Common myeloid progenitor, CD34-positive (primary cell): ENCODE results near the gene BRCA2.

Source experiments
- CTCF ChIA-PET: fragments of 350-600 bp; sonication (Branson Sonifier 250); formaldehyde crosslinking; loops from one replicate; lab custom pipeline; 2021; ENCODE audit warnings: antibody characterized with exemption; lab: Charles Lee
- POLR2A ChIA-PET: fragments of 350-600 bp; sonication (Branson Sonifier 250); formaldehyde crosslinking; loops from one replicate; lab custom pipeline; 2021; ENCODE audit warnings: antibody characterized with exemption; lab: Charles Lee
- DNase-seq, 3 donors: peaks; one replicate each; pipeline versions ENCODE4 v3.0.0 to v3.0.0-alpha.2; 2013
- H3K27ac ChIP-seq, 2 experiments: 1 replicate in 1 of 2; 2 replicates in 1 of 2; pipeline ENCODE4 v1.7.0; 2013; ENCODE audit warnings: inconsistent platforms in 2 of 2, low read length in 2 of 2, mild to moderate bottlenecking in 2 of 2, low read depth in 1 of 2, moderate library complexity in 1 of 2; ENCODE audit not compliant: severe bottlenecking in 2 of 2, insufficient read depth in 1 of 2, poor library complexity in 1 of 2
- H3K27me3 ChIP-seq, 5 experiments: replicated peaks in 2 of 5; 1 replicate in 3 of 5; 2 replicates in 2 of 5; pipeline versions ENCODE4 v1.6.1 to v1.7.0; 2013; ENCODE audit warnings: low read length in 4 of 5, mild to moderate bottlenecking in 2 of 5, moderate library complexity in 2 of 5, inconsistent platforms in 1 of 5; ENCODE audit not compliant: insufficient read depth in 5 of 5, control insufficient read depth in 4 of 5
- H3K36me3 ChIP-seq, 4 experiments: 1 replicate in 2 of 4; 2 replicates in 2 of 4; pipeline versions ENCODE4 v1.6.1 to v1.7.0; 2013; ENCODE audit warnings: low read length in 3 of 4, control low read depth in 1 of 4, mild to moderate bottlenecking in 1 of 4; ENCODE audit not compliant: control insufficient read depth in 4 of 4, insufficient read depth in 4 of 4
- H3K4me1 ChIP-seq, 4 experiments: 1 replicate in 3 of 4; 2 replicates in 1 of 4; pipeline versions ENCODE4 v1.6.1 to v1.7.1; 2013; ENCODE audit warnings: low read length in 3 of 4, mild to moderate bottlenecking in 3 of 4, control low read depth in 1 of 4, inconsistent platforms in 1 of 4, moderate library complexity in 1 of 4; ENCODE audit not compliant: control insufficient read depth in 4 of 4, insufficient read depth in 4 of 4; ENCODE audit errors: control extremely low read depth in 1 of 4
- H3K4me3 ChIP-seq, 7 experiments: 1 replicate in 4 of 7; 2 replicates in 3 of 7; pipeline versions ENCODE4 v1.5.1 to v1.7.0; 2013; ENCODE audit warnings: mild to moderate bottlenecking in 7 of 7, low read length in 6 of 7, moderate library complexity in 6 of 7, inconsistent platforms in 2 of 7, low read depth in 2 of 7, control low read depth in 1 of 7; ENCODE audit not compliant: insufficient read depth in 4 of 7, control insufficient read depth in 1 of 7; ENCODE audit errors: extremely low read depth in 1 of 7
- H3K9me3 ChIP-seq, 5 experiments: 1 replicate in 4 of 5; 2 replicates in 1 of 5; pipeline versions ENCODE4 v1.6.1 to v1.7.1; 2013; ENCODE audit warnings: low read length in 4 of 5, mild to moderate bottlenecking in 2 of 5, inconsistent platforms in 1 of 5, low read depth in 1 of 5, moderate library complexity in 1 of 5; ENCODE audit not compliant: control insufficient read depth in 4 of 5, insufficient read depth in 2 of 5; ENCODE audit errors: control extremely low read depth in 1 of 5
- WGBS: methylation state at CpG from one replicate; pipeline ENCODE4 v1.1.5; 2013; ENCODE audit not compliant: insufficient coverage; 5-methylcytosine and 5-hydroxymethylcytosine counted together

Gene BRCA2

DNA sequence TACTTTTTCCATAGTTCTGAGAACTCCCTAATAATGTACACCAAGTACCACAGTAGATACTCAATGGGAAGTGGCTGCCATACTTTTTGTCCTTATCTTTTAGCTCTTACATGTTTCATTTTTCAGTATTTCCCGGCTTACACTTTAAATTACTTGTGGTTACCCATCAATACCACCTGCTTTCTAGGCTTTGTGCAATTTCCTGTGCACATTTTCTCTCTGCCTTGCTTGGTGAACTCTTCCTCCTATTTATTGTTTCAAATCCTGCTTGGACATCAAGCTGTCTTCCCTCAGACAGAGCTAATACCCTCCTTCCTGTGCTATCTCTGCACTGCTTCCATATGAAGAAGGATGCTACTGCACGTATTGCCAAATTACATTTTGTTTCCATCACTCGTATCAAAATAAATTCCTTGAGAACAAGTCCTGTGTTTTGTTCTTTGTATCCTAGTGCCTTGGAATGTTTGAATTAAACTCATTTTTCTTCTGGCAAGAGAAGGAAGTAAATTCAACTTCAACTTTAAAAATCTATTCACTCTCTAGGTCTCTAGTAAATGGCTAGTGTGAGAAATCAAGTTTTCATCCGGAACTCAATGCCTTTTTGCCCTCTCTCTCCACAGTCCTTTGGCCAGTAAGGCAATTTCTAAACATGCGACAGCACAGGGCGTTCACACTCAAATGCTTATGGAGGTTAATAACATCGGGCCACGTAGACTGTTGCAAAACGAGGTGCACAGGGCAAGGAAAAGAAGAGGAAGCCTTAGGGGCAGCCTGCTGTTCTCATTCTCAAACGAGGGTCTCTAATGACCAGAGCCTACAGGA is 5.8 kb upstream of the BRCA2 start:
- peaks cover 11 to 16% (median 14%) of the 10 kb centered on the region in 4 experiments for H3K4me1 ChIP-seq
- H3K9me3 ChIP-seq, result no peaks in the 10 kb centered on the region
- H3K4me3 ChIP-seq, result peak overlapping the region in 4 of 7 experiments; percentile 17 to 52 (median 42)
- ChIA-PET POLR2A (no interaction called here), CTCF (interaction anchor here (0.8 to 1.0 kb wide), 4 partner anchors 8 to 27 kb away, joined by 3 to 6 read pairs (median 4); no protein-coding TSS in a partner anchor)
- 29% methylated on average over 7 of the region's 10 CpGs for WGBS
- H3K36me3 ChIP-seq, result no peaks in the 10 kb centered on the region
- H3K27me3 ChIP-seq, result no peaks in the 10 kb centered on the region
- peak in 2 of 3 donors; percentile 55 to 57 for DNase-seq
- H3K27ac ChIP-seq, result no peak overlapping the region

DNA sequence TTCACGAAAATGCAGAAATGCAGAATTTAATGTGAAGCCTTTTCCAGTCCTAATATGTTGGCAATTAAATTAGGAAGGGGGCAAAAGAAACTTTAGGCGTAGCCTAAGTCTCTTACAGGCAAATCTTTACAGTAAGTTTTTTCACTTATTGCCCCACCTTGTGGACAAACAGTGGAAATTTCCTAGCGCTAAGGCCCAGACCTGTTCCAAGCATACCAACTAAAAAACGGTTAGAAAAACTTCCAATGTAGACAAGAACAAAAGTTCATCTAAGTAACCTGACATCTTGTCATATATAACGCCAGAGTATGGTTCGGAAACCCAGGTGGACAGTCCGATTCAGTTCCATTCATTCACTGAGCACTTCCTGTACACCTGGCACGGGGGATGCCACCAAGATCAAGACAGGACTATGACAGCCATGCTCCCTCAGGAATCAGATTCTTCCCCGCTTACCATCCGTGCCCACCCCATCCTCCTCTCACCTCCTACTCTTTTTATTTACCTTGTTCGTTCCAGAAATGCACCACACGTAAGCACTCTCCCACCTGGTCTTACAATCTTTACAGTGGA is 5.1 kb upstream of the BRCA2 start:
- POLR2A ChIA-PET, result interaction anchor here (0.6 kb wide), 1 partner anchor 10 kb away, joined by 3 read pairs; no protein-coding TSS in a partner anchor
- peaks cover 11 to 23% (median 20%) of the 10 kb centered on the region in 4 experiments for H3K4me1 ChIP-seq
- peak overlapping the region in 4 of 7 experiments; percentile 17 to 52 (median 42) for H3K4me3 ChIP-seq
- WGBS, result 54% methylated on average over 11 of the region's 12 CpGs
- H3K9me3 ChIP-seq, result no peaks in the 10 kb centered on the region
- no peaks in the 10 kb centered on the region for H3K27me3 ChIP-seq
- CTCF ChIA-PET, result interaction anchor here (1.0 kb wide), 1 partner anchor 65 kb away, joined by 3 read pairs; no protein-coding TSS in a partner anchor
- H3K27ac ChIP-seq, result no peak overlapping the region
- peak; percentile 57 to 78 (median 74) for DNase-seq
- no peaks in the 10 kb centered on the region for H3K36me3 ChIP-seq

DNA sequence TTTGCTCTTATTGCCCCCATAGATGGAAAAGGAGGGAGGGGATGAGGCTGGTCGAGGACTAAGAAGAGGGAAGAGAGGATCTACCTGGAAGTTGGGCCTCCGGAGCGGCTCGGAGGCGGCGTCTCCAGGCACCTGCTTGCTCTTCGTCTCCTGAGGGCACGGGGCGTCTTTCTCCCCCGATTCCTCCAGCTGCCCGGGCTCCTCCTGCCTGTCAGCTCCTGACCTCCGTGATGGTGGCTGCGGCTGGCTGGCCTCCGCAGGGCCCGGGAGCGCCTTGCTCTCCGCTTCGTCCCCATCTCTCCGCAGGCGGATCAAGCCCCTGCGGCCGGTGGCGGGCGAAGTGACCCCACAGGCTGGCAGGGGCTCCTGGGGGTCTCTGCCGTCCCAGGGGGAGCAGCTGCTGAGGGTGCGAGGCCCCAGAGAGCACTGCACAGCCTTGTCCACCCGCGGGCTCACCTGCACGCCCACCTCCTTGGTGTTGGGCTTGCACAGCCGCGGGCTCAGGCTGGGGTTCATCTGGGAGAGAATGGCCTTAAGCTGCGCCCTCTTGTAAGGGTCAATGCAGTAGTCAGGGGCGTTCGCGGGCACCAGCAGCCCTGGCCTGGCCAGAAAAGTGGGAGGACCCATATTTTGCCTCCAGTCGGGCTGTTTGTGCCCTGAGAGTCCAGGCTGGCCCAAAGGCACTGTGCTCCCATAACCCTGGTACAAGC is 4.0 kb upstream of the BRCA2 start:
- Histone ChIP-seq H3K27ac (no peak overlapping the region), H3K27me3 (no peaks in the 10 kb centered on the region), H3K4me3 (no peak overlapping the region), H3K36me3 (no peaks in the 10 kb centered on the region), H3K4me1 (peaks cover 14 to 27% (median 26%) of the 10 kb centered on the region in 4 experiments), H3K9me3 (no peaks in the 10 kb centered on the region)
- ChIA-PET POLR2A (interaction anchor here (0.6 kb wide), 1 partner anchor 11 kb away, joined by 3 read pairs; no protein-coding TSS in a partner anchor), CTCF (interaction anchor here (0.7 to 1.5 kb wide), 5 partner anchors 8 to 486 kb away, joined by 3 read pairs; no protein-coding TSS in a partner anchor)
- 97% methylated on average over 36 of the region's 36 CpGs for WGBS
- DNase-seq, result no peak

DNA sequence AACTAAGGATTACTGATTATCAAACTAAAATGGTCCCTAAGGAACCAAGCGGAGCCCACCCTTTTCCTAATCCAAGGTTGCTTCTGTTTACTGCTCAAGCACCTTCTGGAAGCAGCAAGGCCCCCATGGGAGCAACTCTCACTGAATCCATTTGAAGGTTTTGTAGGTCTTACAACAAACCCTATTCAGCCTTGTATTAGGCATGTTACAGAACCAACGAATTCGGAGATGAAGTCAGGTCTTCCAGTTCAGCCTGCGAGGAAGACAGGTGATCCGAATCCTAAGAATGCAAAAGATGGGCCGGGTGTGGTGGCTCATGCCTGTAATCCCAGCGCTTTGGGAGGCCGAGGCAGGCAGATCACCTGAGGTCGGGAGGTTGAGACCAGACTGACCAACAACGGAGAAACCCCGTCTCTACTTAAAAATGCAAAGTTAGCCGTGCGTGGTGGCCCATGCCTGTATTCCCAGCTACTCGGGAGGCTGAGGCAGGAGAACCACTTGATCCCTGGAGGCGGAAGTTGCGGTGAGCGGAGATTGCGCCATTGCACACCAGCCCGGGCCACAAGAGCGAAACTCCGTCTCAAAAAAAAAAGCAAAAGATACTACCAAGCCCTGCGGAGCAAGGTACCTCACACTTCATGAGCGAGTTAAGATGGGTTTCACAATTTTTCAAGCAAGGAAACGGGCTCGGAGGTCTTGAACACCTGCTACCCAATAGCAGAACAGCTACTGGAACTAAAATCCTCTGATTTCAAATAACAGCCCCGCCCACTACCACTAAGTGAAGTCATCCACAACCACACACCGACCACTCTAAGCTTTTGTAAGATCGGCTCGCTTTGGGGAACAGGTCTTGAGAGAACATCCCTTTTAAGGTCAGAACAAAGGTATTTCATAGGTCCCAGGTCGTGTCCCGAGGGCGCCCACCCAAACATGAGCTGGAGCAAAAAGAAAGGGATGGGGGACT is 754 bp upstream of the BRCA2 start:
- peaks cover 0 to 5% (median 0%) of the 10 kb centered on the region in 4 experiments for H3K36me3 ChIP-seq
- peak overlapping the region; percentile 63 to 91 (median 88) for H3K4me3 ChIP-seq
- POLR2A ChIA-PET, result no interaction called here
- peaks cover 14 to 30% (median 26%) of the 10 kb centered on the region in 4 experiments for H3K4me1 ChIP-seq
- no peaks in the 10 kb centered on the region for H3K9me3 ChIP-seq
- CTCF ChIA-PET, result interaction anchor here (0.7 to 1.7 kb wide), 7 partner anchors 9 to 68 kb away, joined by 3 read pairs; no protein-coding TSS in a partner anchor
- WGBS, result 76% methylated on average over 27 of the region's 32 CpGs
- H3K27ac ChIP-seq, result peak overlapping the region; percentile 98 to 99
- DNase-seq, result peak; percentile 83 to 94 (median 94)
- no peaks in the 10 kb centered on the region for H3K27me3 ChIP-seq

DNA sequence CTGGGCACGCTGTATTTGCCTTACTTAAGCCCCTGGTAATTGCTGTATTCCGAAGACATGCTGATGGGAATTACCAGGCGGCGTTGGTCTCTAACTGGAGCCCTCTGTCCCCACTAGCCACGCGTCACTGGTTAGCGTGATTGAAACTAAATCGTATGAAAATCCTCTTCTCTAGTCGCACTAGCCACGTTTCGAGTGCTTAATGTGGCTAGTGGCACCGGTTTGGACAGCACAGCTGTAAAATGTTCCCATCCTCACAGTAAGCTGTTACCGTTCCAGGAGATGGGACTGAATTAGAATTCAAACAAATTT is 676 bp downstream of the BRCA2 start:
- WGBS, result 0% methylated on average over 9 of the region's 13 CpGs
- CTCF ChIA-PET, result interaction anchor here (0.8 to 1.4 kb wide), 3 partner anchors 13 to 15 kb away, joined by 3 to 4 read pairs (median 3); no protein-coding TSS in a partner anchor
- Histone ChIP-seq H3K4me3 (peak overlapping the region; percentile 63 to 91 (median 88)), H3K36me3 (peaks cover 0 to 15% (median 6%) of the 10 kb centered on the region in 4 experiments), H3K27ac (peak overlapping the region; percentile 98 to 99), H3K9me3 (no peaks in the 10 kb centered on the region), H3K4me1 (peaks cover 9 to 22% (median 20%) of the 10 kb centered on the region in 4 experiments), H3K27me3 (no peaks in the 10 kb centered on the region)
- no peak for DNase-seq
- POLR2A ChIA-PET, result no interaction called here

DNA sequence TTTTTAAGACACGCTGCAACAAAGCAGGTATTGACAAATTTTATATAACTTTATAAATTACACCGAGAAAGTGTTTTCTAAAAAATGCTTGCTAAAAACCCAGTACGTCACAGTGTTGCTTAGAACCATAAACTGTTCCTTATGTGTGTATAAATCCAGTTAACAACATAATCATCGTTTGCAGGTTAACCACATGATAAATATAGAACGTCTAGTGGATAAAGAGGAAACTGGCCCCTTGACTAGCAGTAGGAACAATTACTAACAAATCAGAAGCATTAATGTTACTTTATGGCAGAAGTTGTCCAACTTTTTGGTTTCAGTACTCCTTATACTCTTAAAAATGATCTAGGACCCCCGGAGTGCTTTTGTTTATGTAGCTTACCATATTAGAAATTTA is 1.2 kb downstream of the BRCA2 start:
- CTCF ChIA-PET, result interaction anchor here (0.8 to 1.0 kb wide), 2 partner anchors 12 to 16 kb away, joined by 3 to 4 read pairs; no protein-coding TSS in a partner anchor
- Histone ChIP-seq H3K27ac (peak overlapping the region; percentile 98 to 99), H3K4me3 (peak overlapping the region in 6 of 7 experiments; percentile 71 to 91 (median 88)), H3K27me3 (no peaks in the 10 kb centered on the region), H3K36me3 (peaks cover 0 to 15% (median 7%) of the 10 kb centered on the region in 4 experiments), H3K4me1 (peaks cover 9 to 22% (median 20%) of the 10 kb centered on the region in 4 experiments), H3K9me3 (no peaks in the 10 kb centered on the region)
- POLR2A ChIA-PET, result no interaction called here
- DNase-seq, result peak in 2 of 3 donors; percentile 76 to 84
- no CpG with 5 or more reads among the region's 6 CpGs for WGBS
